ENCODE results near the gene TRAPPC2.
A peak's percentile ranks its signal among the peaks of the same experiment; 100 is the strongest.
"Not testable (repeated sequence)": the region's sequence is repeated elsewhere in the genome, so short reads cannot be mapped to it uniquely, and the experiment has no call there.

TRAPPC2 gene

DNA sequence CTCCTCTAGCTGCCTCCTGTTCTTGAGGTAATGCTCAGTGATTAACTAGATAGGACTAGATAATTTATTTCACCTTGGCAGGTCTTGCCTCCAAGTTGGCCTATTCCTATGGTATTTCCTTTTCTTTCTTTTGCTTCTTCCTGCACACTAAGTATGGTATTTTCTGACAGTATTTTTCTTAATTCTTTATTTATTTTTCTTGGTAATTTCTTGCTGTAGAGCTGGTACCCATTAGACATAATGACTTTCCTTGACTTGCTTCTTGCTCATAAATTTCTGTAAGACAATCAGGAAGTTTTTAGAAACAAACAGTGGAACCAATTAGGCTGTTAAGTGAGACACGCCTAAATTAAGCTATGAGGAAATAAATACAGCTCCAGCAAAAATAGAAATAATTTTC lies 36.0 kb downstream of the TRAPPC2 start:
- DNase-seq (ENCODE audit: low read depth), result no peak

DNA sequence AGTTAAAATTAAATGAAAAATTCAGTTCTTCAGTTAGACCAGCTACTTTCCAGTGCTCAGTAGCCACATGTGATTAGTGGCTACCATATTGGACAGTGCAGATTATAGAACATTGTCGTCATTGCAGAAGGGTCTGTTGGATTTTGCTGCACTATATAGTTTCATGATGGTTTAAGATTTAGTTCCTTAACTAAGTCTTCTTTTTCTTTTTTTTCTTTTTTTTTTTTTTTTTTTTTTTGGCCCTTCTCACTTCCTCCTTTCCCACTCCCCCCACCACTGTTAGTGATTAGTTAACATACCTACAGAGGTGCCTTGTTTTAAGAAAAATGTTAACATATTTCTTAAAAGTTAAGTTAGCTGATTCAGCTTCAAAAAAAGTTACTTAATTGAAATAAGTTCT lies 36.4 kb downstream of the TRAPPC2 start:
- DNase-seq (ENCODE audit: low read depth), result no peak

DNA sequence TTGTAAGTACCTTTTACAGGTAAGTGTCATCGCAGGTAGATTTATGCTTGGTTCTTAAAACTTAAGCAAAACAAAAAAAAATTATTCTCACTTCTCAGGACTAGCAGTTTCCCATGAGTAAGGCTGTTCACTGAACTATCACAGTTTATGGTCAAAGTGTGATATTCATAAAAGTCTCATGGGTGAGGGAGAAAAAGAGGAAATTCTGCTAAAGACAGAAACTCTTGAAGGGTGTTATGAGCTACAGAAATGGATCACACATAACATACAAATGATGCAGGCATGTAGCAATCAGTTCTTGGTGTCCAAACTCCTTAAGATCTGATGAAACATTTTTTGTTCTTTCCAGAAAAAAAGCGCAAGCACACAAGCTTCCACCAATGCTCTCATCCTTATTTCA lies 37.0 kb downstream of the TRAPPC2 start:
- no peak for DNase-seq (ENCODE audit: low read depth)

DNA sequence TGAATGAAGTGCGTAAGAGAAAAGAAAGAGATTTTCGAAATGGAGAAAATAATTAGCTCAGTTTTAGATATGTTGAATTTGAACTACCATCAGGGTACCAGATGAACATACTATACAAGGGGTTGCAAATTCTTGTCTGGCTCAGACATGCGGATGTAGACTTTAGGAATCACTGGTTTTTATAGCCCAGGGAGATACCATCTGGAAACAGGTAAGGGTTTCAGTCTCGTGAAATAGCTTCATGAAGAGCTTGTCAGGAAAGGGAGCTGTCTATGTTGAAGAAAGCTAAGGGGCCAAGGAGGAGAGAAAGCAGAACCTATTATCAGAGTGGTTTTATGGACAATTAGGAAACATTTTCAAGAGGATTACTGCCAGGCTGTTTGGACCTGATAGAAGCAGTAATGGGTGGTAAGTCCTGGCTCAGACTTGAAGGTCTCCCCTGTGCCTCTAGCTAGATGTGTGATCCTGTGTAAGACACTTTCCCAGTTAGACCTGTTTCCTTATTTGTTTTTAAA lies 38.8 kb downstream of the TRAPPC2 start:
- no peak for DNase-seq (ENCODE audit: low read depth)

DNA sequence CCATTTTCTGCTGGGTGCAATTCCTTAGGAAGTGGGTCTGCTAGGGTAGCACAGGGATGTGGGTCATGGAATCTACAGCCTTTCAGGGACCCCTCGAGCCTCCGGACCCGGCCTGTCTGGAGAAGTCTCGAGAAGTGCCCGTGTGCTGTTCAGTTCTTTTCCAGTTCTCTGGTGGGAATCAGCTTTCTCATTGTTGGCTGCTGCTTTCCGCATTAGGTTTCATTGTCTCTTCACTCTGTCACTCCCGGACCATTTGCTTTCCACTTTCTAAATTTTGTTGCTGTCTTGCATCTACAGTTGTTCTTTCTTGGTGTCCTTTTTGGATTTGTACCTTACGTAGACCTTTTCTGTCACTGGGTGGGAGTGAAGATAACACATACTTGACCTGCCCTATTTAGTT lies 39.4 kb downstream of the TRAPPC2 start:
- no peak for DNase-seq (ENCODE audit: low read depth)

DNA sequence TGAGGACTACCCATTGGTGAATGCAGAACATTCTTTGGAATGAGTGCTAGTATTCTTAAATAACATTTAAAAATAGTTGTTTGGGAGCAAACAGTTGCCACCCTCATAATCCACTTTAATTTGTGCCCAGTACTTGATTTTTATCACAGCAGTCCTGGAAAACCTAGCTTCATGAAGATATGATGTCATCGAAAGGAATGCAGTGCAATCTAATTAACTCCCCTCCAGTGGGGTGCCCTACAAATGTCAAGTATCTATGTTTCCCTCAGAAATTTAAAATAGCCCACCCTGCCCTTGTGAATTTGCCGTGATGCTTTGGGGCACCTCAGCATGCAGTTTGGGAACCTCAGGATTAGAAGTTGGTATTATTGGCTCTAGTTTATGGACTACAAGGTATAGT lies 40.1 kb downstream of the TRAPPC2 start:
- no peak for DNase-seq (ENCODE audit: low read depth)

DNA sequence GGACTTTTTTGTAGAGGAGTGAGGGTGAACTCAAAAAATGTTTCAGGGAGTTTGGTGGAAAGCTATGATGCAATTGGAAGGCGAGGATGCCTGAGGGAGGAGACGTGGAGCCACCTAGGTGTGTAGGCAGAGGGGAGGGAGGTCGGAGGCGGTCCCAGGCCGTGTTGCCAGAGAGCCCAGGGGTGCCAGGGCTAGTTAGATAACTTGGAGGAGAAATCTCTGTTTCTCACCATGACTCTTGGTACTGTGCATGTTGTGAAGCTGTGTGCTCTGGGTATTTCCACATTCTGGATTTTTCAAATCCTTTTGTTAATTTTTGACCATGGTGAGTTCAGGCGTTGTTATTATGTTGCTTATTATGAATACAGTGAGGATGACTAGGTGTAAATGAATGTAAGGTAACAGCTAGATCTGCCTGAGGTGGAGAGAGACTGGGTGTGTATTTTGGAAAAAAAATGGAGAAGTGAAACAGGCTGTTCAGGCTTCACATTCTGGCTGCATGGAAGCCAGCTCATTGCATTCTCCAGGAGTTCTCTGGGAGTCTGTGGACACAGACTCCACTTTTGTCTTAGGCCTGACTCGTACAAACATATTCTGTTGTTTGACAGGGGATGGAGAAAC lies 41.0 kb downstream of the TRAPPC2 start:
- no peak for DNase-seq (ENCODE audit: low read depth)

DNA sequence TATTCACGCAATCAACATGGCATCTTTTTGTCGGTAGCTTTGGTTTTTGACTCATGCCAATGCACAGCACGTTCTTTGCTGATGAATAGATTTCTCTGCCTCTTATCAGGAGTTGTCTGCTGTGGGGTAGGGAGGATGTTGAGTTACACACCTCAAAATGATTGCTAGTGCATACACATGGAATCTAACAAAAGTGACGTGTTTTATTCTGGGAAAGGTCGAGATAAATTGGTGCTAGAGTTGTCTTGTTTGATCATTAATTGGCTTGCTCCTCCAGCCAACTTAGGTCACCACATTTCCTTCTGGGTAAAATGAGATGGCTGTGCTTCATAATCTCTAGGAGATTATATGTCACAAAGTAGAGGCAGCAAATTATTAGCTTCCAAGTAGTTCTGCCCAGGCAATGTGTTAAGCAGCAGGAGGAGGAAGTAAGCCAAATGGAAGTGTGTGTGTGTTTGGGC lies 41.6 kb downstream of the TRAPPC2 start:
- DNase-seq (ENCODE audit: low read depth), result no peak

DNA sequence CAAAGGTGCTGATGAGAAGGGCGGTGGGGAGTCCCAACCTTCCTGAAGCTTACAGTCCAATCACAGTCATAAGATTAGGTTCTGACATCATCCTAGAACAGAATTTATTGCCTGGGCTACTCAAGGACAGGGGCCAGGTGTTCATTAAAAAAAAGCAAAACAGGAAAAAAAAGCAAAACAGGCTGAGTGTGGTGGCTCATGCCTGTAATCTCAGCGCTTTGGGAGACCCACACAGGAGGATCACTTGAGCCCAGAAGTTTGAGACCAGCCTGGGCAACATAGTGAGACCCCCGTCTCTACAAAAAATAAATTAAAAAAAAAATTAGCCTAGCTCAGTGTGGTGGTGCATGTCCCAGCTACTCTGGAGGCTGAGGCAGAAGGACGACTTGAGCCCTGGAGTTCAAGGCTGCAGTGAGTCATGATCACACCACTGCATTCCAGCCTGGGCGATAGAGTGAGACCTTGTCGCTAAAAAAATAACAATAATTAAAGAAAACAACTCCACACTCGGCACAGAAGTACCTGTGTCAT lies 42.5 kb downstream of the TRAPPC2 start:
- DNase-seq (ENCODE audit: low read depth), result no peak

DNA sequence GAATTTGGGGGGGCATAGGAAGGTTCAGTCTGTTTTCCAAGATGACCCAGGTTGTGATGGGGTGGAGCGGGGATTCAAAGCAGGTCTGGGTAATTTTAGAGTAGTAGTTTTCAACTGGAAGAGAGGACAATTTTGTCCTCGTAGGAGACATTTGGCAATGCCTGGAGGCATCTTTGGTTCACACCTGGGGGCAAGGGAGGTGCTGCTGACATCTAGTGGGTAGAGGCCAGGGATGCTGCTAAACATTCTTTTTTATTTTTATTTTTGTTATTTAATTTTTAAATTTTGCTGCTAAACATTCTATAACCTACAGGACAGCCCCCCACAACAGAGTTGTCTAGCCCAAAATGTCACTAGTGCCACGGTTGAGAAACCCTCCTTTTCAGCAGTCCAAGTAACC lies 43.6 kb downstream of the TRAPPC2 start:
- DNase-seq (ENCODE audit: low read depth), result no peak

DNA sequence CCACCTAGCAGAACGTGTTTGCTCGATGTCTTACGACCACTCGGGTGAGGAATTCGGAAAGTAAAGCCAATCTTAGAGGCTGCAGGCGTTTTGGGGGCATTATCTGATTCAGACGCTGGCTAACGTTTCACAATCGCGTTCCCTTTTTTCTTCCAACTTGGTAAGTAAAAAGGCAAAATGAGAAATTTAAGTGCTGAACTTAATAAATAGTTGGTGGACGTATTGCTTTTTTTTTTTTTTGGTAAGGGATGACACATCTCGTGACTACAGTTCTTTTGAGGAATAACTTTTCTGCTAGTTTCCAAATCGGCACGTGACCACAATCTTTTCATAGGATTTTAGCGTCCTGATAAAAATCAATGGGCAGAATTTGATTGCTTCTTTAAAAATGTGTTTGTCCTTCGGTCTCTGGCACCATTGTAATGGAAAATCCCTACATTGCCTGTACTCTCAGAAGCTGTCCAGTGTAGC lies 44.6 kb downstream of the TRAPPC2 start:
- DNase-seq (ENCODE audit: low read depth), result peak; percentile 14

DNA sequence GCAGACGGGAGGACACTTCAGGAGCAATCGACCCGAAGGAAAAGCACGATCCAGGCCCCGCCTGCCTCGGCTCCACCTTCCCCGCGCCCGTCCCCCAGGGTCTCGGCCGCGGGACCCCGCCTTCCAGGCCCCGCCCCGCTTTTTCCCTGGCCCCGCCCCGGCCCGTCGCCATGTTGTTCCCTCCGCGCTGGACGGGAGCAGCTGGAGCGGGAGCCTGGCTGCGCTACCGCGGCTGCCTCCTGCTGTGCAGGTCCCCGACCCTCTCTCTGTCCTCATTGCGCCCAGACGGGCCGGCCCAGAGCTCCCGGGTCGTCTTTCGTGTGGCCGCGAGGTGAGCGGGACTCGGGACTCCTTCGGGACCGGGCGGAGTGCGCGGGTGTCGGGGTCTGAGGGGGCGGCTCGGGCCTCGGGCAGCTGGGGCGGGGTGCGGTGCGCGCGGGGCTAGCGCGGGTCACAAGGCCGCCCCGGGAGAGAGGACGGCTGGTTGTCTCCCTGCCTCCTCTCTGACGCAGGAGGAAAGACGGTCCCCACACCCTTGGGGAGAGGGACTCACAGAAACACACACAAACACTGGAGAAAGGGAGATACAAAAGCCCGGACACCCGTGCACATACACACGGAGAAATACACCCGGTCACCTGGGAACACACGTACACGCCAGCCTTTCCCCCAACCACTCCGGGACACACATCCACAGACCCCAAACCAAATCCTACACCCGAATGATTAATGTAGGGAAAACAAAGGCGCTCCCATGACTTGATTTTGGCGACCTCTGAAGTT lies 45.3 kb downstream of the TRAPPC2 start, which contains the start of gene RAB9A:
Gene RAB9A (plus strand): TSS at position 171 of the 783 bp plus-strand sequence. CDS start 19,619 bp downstream, outside the sequence.
- DNase-seq (ENCODE audit: low read depth), result peak; percentile 9

DNA sequence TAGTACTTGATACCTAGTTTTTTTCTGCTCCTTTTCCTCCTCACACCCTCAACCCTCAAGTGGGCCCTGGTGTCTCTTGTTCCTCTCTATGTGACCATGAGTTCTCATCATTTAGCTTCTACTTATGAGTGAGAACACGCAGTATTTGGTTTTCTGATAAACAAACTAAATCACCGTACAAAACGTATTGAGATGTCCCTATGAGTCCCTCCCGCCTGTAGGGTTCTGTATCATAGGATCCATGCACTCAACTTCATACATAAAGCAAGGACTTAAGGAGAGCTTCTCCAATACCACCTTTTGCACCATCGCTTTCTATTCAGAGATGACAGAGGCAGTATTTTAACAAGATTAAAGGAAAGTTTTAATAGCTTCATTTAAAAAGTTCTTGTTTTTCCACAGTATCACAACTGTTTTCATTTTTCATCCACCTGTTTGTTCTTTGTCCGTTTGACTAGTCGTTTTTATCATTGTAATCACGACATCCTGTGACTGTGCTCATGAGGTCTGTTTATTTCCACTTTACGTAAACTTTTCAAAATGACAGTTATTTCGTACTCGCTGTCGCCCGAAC lies 45.9 kb downstream of the TRAPPC2 start:
- DNase-seq (ENCODE audit: low read depth), result no peak

DNA sequence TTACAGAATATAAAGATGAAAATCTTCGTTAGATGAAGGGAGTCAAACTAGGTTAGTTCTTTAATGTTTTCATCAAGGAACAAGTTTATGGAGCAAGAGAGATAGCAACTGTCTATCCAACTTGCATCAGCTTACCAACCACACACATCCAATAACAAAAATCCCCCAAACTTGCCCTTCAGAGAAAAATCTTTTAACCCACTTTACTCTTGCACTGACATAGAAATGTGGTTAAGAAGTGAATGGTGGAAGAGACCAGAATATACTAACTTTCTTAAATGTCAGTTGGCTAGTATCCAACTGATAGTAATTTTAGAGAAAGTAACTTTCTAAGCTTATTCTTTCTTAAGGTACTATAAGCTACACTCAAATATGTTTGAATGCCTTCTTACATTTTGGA lies 47.2 kb downstream of the TRAPPC2 start:
- no peak for DNase-seq (ENCODE audit: low read depth)

DNA sequence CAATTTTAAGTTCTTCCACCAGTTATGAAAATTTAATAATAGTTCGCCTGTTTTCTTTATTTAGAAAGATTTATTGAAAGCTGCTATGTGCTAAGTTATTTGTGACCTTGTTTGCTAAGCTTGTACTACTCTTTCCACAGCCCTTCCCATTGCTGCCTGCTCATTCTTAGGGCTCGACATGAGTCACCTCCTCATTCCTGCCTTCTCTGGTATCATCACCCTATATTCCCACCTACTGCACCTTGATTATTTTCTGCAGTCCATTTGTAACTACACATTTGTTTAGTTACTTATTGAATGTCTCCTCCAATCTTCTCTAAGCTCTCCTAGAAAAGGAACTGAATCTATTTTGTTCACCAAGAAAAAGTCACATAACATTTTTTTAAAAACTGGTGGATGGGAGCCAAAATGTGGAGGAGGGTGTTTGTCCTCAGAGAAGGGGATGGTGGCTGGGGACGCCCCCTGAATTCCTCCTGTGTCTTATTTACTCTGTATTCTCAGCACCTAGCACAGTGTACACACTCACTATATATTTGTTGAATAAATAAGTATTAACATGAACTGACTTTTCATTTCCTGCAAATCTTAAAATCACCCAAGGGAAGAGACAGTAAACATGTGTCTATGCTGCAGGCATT lies 49.2 kb downstream of the TRAPPC2 start:
- no peak for DNase-seq (ENCODE audit: low read depth)

DNA sequence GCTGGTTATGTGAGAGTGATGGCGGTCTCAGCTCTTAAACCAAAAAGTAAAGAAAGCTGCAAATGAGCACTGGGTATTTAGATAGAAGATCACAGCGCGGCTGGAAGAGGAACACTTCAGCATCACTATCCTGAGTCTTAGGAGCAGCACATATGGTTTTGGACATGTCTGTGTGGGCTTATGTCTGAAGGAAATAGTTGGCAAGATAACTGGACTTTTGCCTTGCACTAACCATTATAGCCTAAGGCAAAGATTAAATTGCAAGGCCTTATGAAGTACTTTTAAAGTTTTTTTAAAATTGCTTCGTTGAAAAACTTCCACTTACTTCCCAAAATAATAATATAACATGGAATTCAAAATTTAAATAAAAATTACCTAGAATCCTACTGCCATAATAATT lies 50.1 kb downstream of the TRAPPC2 start:
- no peak for DNase-seq (ENCODE audit: low read depth)

DNA sequence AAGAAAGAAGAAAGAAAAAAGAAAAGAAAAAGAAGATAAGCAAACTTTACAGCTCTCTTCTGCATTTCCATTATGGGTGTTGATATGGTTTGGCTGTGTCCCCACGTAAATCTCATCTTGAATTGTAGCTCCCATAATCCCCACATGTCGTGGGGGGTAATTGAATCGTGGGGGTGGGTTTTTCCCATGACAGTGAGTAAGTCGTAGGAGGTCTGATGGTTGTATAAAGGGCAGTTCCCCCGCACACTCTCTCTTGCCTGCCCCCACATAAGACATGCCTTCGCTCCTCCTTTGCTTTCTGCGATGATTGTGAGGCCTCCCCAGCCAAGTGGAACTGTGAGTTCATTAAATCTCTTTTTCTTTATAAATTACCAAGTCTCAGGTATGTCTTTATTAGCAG lies 52.8 kb downstream of the TRAPPC2 start:
- no peak for DNase-seq (ENCODE audit: low read depth)

DNA sequence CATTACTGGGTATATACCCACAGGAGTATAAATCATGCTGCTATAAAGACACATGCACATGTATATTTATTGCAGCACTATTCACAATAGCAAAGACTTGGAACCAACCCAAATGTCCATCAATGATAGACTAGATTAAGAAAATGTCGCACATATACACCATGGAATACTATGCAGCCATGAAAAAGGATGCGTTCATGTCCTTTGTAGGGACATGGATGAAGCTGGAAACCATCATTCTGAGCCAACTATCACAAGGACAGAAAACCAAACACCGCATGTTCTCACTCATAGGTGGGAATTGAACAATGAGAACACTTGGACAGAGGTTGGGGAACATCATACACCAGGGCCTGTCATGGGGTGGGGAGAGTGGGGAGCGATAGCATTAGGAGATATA lies 54.7 kb downstream of the TRAPPC2 start:
- DNase-seq (ENCODE audit: low read depth), result not testable (repeated sequence)

DNA sequence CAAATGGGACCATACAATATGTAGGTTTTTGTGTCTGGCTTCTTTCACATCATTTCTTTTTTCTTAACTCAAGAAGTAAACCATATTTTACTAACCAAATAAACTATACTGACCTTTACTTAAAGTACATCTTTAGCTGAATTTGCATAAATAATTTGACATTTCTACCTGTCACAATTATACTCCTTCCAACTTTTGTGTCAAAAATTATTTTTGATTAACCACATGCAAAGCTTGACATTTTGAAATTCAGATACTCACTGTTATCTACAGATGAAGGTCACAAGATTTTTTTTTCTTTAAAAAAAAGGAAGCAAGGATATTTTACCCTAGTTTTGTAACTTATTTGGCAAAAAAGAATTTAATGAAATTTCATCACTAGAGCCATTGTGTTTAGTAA lies 57.5 kb downstream of the TRAPPC2 start:
- DNase-seq (ENCODE audit: low read depth), result no peak

DNA sequence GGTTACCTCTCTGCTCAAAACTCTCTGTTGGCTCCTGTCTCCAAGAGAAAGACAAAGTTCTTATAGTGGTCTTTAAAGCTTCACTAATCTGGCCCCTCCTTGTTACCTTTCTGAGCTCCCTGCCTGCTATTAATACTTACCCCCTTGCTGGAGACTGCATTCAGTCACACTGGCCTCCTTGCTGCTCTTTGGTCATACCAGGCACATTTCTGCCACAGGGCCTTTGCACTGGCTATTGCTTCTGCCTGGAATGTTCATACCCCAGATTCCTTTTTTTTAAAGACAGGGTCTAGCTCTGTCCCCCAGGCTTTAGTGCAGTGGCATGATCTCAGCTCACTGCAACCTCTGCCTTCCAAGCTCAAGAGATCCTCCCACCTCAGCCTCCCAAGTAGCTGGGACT lies 61.4 kb downstream of the TRAPPC2 start:
- DNase-seq (ENCODE audit: low read depth), result no peak

DNA sequence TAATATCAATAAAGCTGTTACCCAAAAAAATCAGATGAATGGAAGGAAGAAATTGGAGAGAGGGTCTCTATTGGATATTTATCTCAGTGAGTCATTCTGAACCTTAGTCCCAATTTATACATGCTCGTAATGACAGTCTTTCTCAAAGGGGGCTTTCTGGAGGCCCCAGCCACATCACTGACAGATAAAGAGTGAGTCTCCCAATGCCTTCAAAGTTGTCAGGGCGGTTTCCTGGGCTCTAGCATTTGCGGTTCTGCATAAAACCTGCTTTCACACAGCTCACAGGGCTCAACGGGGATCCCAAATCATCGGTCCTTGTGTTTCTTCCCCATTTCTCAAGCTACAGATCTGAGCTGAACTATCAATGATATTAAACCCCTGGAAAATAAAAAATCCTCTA lies 64.2 kb downstream of the TRAPPC2 start:
- no peak for DNase-seq (ENCODE audit: low read depth)

DNA sequence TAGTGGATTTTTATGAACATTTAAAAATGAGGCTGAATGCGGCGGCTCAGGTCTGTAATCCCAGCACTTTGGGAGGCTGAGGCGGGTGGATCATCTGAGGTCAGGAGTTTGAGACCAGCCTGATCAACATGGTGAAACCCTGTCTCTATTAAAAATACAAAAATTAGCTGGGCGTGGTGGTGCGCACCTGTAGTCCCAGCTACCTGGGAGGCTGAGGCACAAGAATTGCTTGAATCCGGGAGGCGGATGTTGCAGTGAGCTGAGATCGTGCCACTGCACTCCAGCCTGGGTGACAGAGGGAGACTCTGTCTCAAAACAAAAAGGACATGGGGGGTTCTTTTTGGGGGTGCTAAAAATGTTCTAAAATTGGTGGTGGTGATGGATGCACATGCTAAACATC lies 64.7 kb downstream of the TRAPPC2 start:
- not testable (repeated sequence) for DNase-seq (ENCODE audit: low read depth)
